Astrocyte (in vitro differentiated cells and primary cell): ENCODE results near the gene DCDC1. TPM values are rescaled to one million over a fixed set of nuclear protein-coding genes. Genes with fewer than 3 reads are reported as not detected.
A peak's percentile ranks its signal among the peaks of the same experiment; 100 is the strongest.

ENCODE experiments used
- DNase-seq: peaks from one replicate; pipeline ENCODE4 v3.0.0-alpha.2; 2010; ENCODE audit warnings: low read depth
- FAIRE-seq: peaks from 2 replicates; lab custom pipeline; 2011; peaks lifted over from hg19 to GRCh38; lab: Jason Lieb, UNC
- H2AFZ ChIP-seq: 2 replicates; pipeline ENCODE4 v1.6.0; 2012; ENCODE audit warnings: low read depth, low read length, inconsistent platforms
- H3K27ac ChIP-seq: 2 replicates; pipeline ENCODE4 v1.5.1; 2011; ENCODE audit warnings: low read depth, low read length, inconsistent platforms
- H3K27me3 ChIP-seq: 2 replicates; pipeline ENCODE4 v1.6.0; 2011; ENCODE audit warnings: low read length, inconsistent platforms; ENCODE audit not compliant: insufficient read depth
- H3K36me3 ChIP-seq: 2 replicates; pipeline ENCODE4 v1.5.1; 2011; ENCODE audit warnings: low read length, inconsistent platforms; ENCODE audit not compliant: insufficient read depth
- H3K4me1 ChIP-seq: 2 replicates; pipeline ENCODE4 v1.5.1; 2011; ENCODE audit warnings: low read length, inconsistent platforms; ENCODE audit not compliant: insufficient read depth
- H3K4me2 ChIP-seq: 2 replicates; pipeline ENCODE4 v1.6.0; 2012; ENCODE audit warnings: low read length, inconsistent platforms
- H3K4me3 ChIP-seq: 2 replicates; pipeline ENCODE4 v1.5.1; 2011; ENCODE audit warnings: low read depth, mild to moderate bottlenecking, low read length, inconsistent platforms; ENCODE audit not compliant: insufficient read depth
- H3K79me2 ChIP-seq: 2 replicates; pipeline ENCODE4 v1.6.0; 2012; ENCODE audit warnings: mild to moderate bottlenecking, low read length, inconsistent platforms; ENCODE audit not compliant: insufficient read depth
- H3K9ac ChIP-seq: 2 replicates; pipeline ENCODE4 v1.6.0; 2012; ENCODE audit warnings: mild to moderate bottlenecking, low read length, inconsistent platforms
- H3K9me3 ChIP-seq: 2 replicates; pipeline ENCODE4 v1.5.1; 2012; ENCODE audit warnings: low read depth, mild to moderate bottlenecking, low read length, inconsistent platforms; ENCODE audit not compliant: insufficient read depth
- H4K20me1 ChIP-seq: 2 replicates; pipeline ENCODE4 v1.6.0; 2012; ENCODE audit warnings: low read length, inconsistent platforms; ENCODE audit not compliant: insufficient read depth
- H3K27ac Mint-ChIP-seq: one replicate; pipeline ENCODE4 v1.8.0; 2021; ENCODE audit warnings: mild to moderate bottlenecking, mixed read lengths; ENCODE audit not compliant: unreplicated experiment
- H3K27me3 Mint-ChIP-seq: one replicate; pipeline ENCODE4 v1.8.0; 2021; ENCODE audit warnings: low read depth, mixed read lengths; ENCODE audit not compliant: unreplicated experiment
- H3K36me3 Mint-ChIP-seq: one replicate; pipeline ENCODE4 v1.8.0; 2021; ENCODE audit warnings: low read depth, mixed read lengths; ENCODE audit not compliant: unreplicated experiment
- H3K4me1 Mint-ChIP-seq: one replicate; pipeline ENCODE4 v1.8.0; 2021; ENCODE audit warnings: low read depth, mixed read lengths; ENCODE audit not compliant: unreplicated experiment
- H3K4me3 Mint-ChIP-seq: one replicate; pipeline ENCODE4 v1.8.0; 2021; ENCODE audit warnings: mild to moderate bottlenecking, moderate library complexity, mixed read lengths; ENCODE audit not compliant: unreplicated experiment
- H3K9me3 Mint-ChIP-seq: one replicate; pipeline ENCODE4 v1.8.0; 2021; ENCODE audit warnings: mild to moderate bottlenecking, mixed read lengths; ENCODE audit not compliant: unreplicated experiment
- EZH2 ChIP-seq: IDR thresholded peaks from 2 replicates; pipeline ENCODE4 v1.6.1; 2012; ENCODE audit warnings: mild to moderate bottlenecking, low read length, inconsistent platforms; ENCODE audit not compliant: insufficient read depth
- total RNA-seq: library from RNA; stranded (reverse); gene quantifications from 2 replicates; pipeline ENCODE4 v1.2.1, GENCODE V29; 2021
- TF ChIP-seq, protein P1 (sequence below): IDR thresholded peaks from 2 replicates; pipeline ENCODE4 v1.5.1; 2011; ENCODE audit warnings: low read depth, mild to moderate bottlenecking, inconsistent platforms, low read length, moderate library complexity; ENCODE audit not compliant: insufficient read depth

Gene DCDC1
- total RNA-seq, 1 donor from 2014 or later, result 1.4 TPM

DNA sequence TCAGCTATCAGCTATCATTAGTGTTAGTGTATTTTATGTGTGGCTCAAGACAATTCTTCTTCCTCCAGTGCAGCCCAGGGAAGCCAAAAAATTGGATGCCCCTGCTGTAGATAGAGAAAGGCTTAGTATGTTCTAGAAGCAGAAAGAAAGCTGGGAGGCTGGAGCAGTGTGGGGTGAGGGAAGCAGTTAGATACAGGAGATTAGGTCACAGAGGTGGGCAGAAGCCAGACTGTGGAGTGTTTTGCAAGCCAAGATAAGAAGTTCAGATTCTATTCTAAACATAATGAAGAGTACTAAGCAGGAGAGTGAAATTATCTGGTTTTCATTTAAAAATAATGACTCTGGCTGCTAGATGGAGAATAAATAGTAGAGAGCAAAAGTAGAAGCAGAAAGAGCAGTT is 381.7 kb downstream of the DCDC1 start:
- H3K79me2 ChIP-seq, result no peaks in the 10 kb centered on the region
- Mint-ChIP-seq H3K4me3 (no peak overlapping the region), H3K27ac (no peak overlapping the region), H3K27me3 (no peaks in the 10 kb centered on the region), H3K4me1 (peaks cover 23% of the 10 kb centered on the region), H3K36me3 (no peaks in the 10 kb centered on the region), H3K9me3 (no peaks in the 10 kb centered on the region)
- DNase-seq, result no peak
- no peak overlapping the region for H3K4me2 ChIP-seq
- H3K9me3 ChIP-seq, result no peaks in the 10 kb centered on the region
- H3K4me1 ChIP-seq, result peaks cover 11% of the 10 kb centered on the region
- H3K27me3 ChIP-seq, result no peaks in the 10 kb centered on the region
- no peaks in the 10 kb centered on the region for H4K20me1 ChIP-seq
- no peak for TF ChIP-seq EZH2
- TF ChIP-seq, protein P1, sequence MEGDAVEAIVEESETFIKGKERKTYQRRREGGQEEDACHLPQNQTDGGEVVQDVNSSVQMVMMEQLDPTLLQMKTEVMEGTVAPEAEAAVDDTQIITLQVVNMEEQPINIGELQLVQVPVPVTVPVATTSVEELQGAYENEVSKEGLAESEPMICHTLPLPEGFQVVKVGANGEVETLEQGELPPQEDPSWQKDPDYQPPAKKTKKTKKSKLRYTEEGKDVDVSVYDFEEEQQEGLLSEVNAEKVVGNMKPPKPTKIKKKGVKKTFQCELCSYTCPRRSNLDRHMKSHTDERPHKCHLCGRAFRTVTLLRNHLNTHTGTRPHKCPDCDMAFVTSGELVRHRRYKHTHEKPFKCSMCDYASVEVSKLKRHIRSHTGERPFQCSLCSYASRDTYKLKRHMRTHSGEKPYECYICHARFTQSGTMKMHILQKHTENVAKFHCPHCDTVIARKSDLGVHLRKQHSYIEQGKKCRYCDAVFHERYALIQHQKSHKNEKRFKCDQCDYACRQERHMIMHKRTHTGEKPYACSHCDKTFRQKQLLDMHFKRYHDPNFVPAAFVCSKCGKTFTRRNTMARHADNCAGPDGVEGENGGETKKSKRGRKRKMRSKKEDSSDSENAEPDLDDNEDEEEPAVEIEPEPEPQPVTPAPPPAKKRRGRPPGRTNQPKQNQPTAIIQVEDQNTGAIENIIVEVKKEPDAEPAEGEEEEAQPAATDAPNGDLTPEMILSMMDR, result no peak
- no peaks in the 10 kb centered on the region for H3K36me3 ChIP-seq
- H3K27ac ChIP-seq, result no peak overlapping the region
- H2AFZ ChIP-seq, result no peak overlapping the region
- no peak for FAIRE-seq
- H3K9ac ChIP-seq, result no peak overlapping the region
- H3K4me3 ChIP-seq, result no peak overlapping the region

DNA sequence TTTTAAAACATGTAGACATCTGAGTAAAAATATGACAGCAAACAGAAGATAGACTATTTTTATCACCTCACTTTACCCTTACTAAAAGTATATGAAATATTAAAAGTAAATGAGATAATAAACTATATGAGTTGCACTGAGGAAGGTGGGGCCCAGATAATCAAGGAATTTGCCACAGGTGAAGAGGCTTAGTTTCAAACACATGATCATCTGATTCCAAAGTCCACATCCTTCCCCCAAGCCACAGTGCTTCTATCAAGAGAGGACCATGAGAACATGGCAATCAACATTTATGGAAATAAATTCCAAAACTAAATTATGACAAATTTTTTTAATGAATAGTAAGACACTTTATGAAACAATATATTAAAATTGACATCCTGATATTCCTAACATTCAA is 384.0 kb downstream of the DCDC1 start:
- H4K20me1 ChIP-seq, result no peaks in the 10 kb centered on the region
- Mint-ChIP-seq H3K4me1 (peaks cover 23% of the 10 kb centered on the region), H3K27me3 (no peaks in the 10 kb centered on the region), H3K36me3 (no peaks in the 10 kb centered on the region), H3K27ac (peak overlapping the region; percentile 92), H3K4me3 (no peak overlapping the region), H3K9me3 (no peaks in the 10 kb centered on the region)
- H3K9ac ChIP-seq, result no peak overlapping the region
- FAIRE-seq, result no peak
- H3K79me2 ChIP-seq, result no peaks in the 10 kb centered on the region
- no peak overlapping the region for H2AFZ ChIP-seq
- H3K4me2 ChIP-seq, result no peak overlapping the region
- H3K27ac ChIP-seq, result no peak overlapping the region
- peaks cover 11% of the 10 kb centered on the region for H3K4me1 ChIP-seq
- no peak for DNase-seq
- no peaks in the 10 kb centered on the region for H3K36me3 ChIP-seq
- no peaks in the 10 kb centered on the region for H3K9me3 ChIP-seq
- H3K27me3 ChIP-seq, result no peaks in the 10 kb centered on the region
- TF ChIP-seq EZH2, result no peak
- TF ChIP-seq, protein P1, result no peak
- no peak overlapping the region for H3K4me3 ChIP-seq

GRCh38 chr11:30984827-30985226 is 384.7 kb downstream of the DCDC1 start:
- Mint-ChIP-seq H3K9me3 (no peaks in the 10 kb centered on the region), H3K36me3 (no peaks in the 10 kb centered on the region), H3K27me3 (no peaks in the 10 kb centered on the region), H3K4me1 (peaks cover 23% of the 10 kb centered on the region), H3K4me3 (peak overlapping the region; percentile 66), H3K27ac (peak overlapping the region; percentile 92)
- H3K4me2 ChIP-seq, result peak overlapping the region; percentile 72
- H3K27ac ChIP-seq, result peak overlapping the region; percentile 75
- no peaks in the 10 kb centered on the region for H3K9me3 ChIP-seq
- H3K4me3 ChIP-seq, result peak overlapping the region; percentile 17
- peak overlapping the region; percentile 63 for H3K9ac ChIP-seq
- DNase-seq (peak; percentile 42), FAIRE-seq (no peak)
- H3K4me1 ChIP-seq, result peaks cover 11% of the 10 kb centered on the region
- no peaks in the 10 kb centered on the region for H3K36me3 ChIP-seq
- no peaks in the 10 kb centered on the region for H4K20me1 ChIP-seq
- TF ChIP-seq EZH2, result no peak
- TF ChIP-seq, protein P1, result no peak
- H3K79me2 ChIP-seq, result no peaks in the 10 kb centered on the region
- H2AFZ ChIP-seq, result peak overlapping the region; percentile 67
- H3K27me3 ChIP-seq, result no peaks in the 10 kb centered on the region
